Measurements from ENCODE around the gene ZNF169. TPM values are rescaled to one million over a fixed set of nuclear protein-coding genes. Genes with fewer than 3 reads are reported as not detected.
A peak's percentile ranks its signal among the peaks of the same experiment; 100 is the strongest.

Gene ZNF169
- total and polyA plus RNA-seq, 2 donors (not counting 1 experiment from before 2014, with no cell fraction given): 19.0 to 26.9 TPM

- peak overlapping the region; percentile 5 for H3K4me3 Mint-ChIP-seq
- H3K9me3 Mint-ChIP-seq (ENCODE audit: insufficient read depth): no peaks in the 10 kb centered on the region
- peak overlapping the region; percentile 56 for H3K4me2 ChIP-seq (replicated peaks; ENCODE audit: low read depth, low read length, poor library complexity, severe bottlenecking)
These were observed 45.5 kb upstream of the ZNF169 start for GRCh38 chr9:94213511-94214124.

More at GRCh38 chr9:94213511-94214124, 45.5 kb upstream of the ZNF169 start:
- H2AFZ ChIP-seq (ENCODE audit: insufficient read depth, low read depth, low read length, poor library complexity, severe bottlenecking): peak overlapping the region; percentile 65
- Mint-ChIP-seq H3K4me1 (peaks cover 4% of the 10 kb centered on the region), H3K27ac (no peak overlapping the region), H3K27me3 (peaks cover 16% of the 10 kb centered on the region)
- ChIA-PET CTCF (interaction anchor here (0.6 to 9.6 kb wide), 36 partner anchors 9 to 1105 kb away, joined by 3 to 409 read pairs (median 4); no protein-coding TSS in a partner anchor), POLR2A (interaction anchor here (0.6 to 0.9 kb wide), 4 partner anchors 45 to 775 kb away, joined by 3 read pairs; no protein-coding TSS in a partner anchor)
- peaks cover 3 to 4% of the 10 kb centered on the region in 2 donors for H3K4me1 ChIP-seq (ENCODE audit: control insufficient read depth in 2 of 2, insufficient read depth in 2 of 2, low read length in 2 of 2)
- H4K20me1 ChIP-seq (ENCODE audit: control insufficient read depth, insufficient read depth, low read length, poor library complexity, severe bottlenecking): no peaks in the 10 kb centered on the region
- intact Hi-C loops (cut with micrococcal nuclease): loop anchor here (1.0 to 5.0 kb wide), 5 partner anchors 47 to 1051 kb away; no protein-coding TSS in a partner anchor
- no peak overlapping the region for H3K9ac ChIP-seq (ENCODE audit: low read length)
- H3K4me3 ChIP-seq (ENCODE audit: control extremely low read depth in 1 of 5, extremely low read depth in 1 of 5, insufficient read depth in 1 of 5, low read depth in 2 of 5, low read length in 4 of 5): no peak overlapping the region
- peak; percentile 87 for DNase-seq
- no peaks in the 10 kb centered on the region for H3K79me2 ChIP-seq (ENCODE audit: control insufficient read depth, insufficient read depth, low read length)
- peaks cover 0 to 3% (median 0%) of the 10 kb centered on the region in 4 experiments for H3K27me3 ChIP-seq (replicated peaks in 1 of 4; ENCODE audit: control extremely low read depth in 1 of 4, control insufficient read depth in 3 of 4, insufficient read depth in 4 of 4, low read length in 3 of 4)
- peaks cover 0 to 4% (median 0%) of the 10 kb centered on the region in 3 donors for H3K9me3 ChIP-seq (ENCODE audit: control extremely low read depth in 1 of 3, control insufficient read depth in 2 of 3, insufficient read depth in 1 of 3, low read length in 2 of 3)
- peak; percentile 97 for ATAC-seq (ENCODE audit: low read depth)
- TF ChIP-seq CTCF (IDR thresholded peaks at IDR 0.05): peak; percentile 89
- TF ChIP-seq EZH2 (IDR thresholded peaks at IDR 0.05; ENCODE audit: borderline replicate concordance, insufficient read depth, low read depth, low read length, poor library complexity, severe bottlenecking): no peak
- 2% methylated on average over 7 of the region's 12 CpGs for WGBS (ENCODE audit: insufficient coverage)
- H3K27ac ChIP-seq (ENCODE audit: low read length in 2 of 2): no peak overlapping the region
- no peaks in the 10 kb centered on the region for H3K36me3 ChIP-seq (replicated peaks in 1 of 2; ENCODE audit: control extremely low read depth in 1 of 2, control insufficient read depth in 1 of 2, extremely low read depth in 1 of 2, insufficient read depth in 2 of 2, low read length in 1 of 2)

Data from B cell (primary cell).